Uterus (tissue), 2 donors: Measurements from ENCODE around the gene ASIC2.

Source experiments
- CTCF ChIP-seq, 4 experiments: fragments of 200-600 bp in 2 of 4; fragments of 450-650 bp in 2 of 4; sonication (generic) in 2 of 4; IDR thresholded peaks; one replicate each; pipeline ENCODE4 v1.5.1; 2016 to 2019; ENCODE audit warnings: antibody characterized with exemption in 4 of 4, mild to moderate bottlenecking in 2 of 4, moderate library complexity in 1 of 4
- POLR2A ChIP-seq, 2 donors: fragments of 450-650 bp; IDR thresholded peaks; one replicate each; pipeline ENCODE4 v1.6.1; 2016; ENCODE audit warnings: antibody characterized with exemption in 2 of 2, mild to moderate bottlenecking in 1 of 2, moderate library complexity in 1 of 2

GRCh38 chr17:33291248-33292200, 1.6 kb downstream of the ASIC2 start:
- TF ChIP-seq CTCF (IDR thresholded peaks at IDR 0.05) (peak in 2 of 4 experiments; percentile 12 to 17), POLR2A (IDR thresholded peaks at IDR 0.05) (no peak)
